Smooth muscle cell (in vitro differentiated cells): ENCODE results near the gene ARL17A. TPM values are rescaled to one million over a fixed set of nuclear protein-coding genes. Genes with fewer than 3 reads are reported as not detected.
A peak's percentile ranks its signal among the peaks of the same experiment; 100 is the strongest.
"Not testable (repeated sequence)": the region's sequence is repeated elsewhere in the genome, so short reads cannot be mapped to it uniquely, and the experiment has no call there.

Source experiments
- DNase-seq: peaks from one replicate; lab custom pipeline; 2025; ENCODE audit not compliant: unreplicated experiment; lab: John Stamatoyannopoulos, UW
- H2AFZ ChIP-seq: fragments of 200-600 bp; sonication (generic); 2 replicates; pipeline ENCODE4 v1.6.0; 2016; ENCODE audit warnings: antibody characterized with exemption, low read depth, mild to moderate bottlenecking
- H3F3A ChIP-seq: fragments of 200-600 bp; sonication (generic); 2 replicates; pipeline ENCODE4 v1.6.0; 2017; ENCODE audit warnings: antibody characterized with exemption, low read depth
- H3K27ac ChIP-seq: fragments of 200-600 bp; sonication (generic); 2 replicates; pipeline ENCODE4 v1.5.1; 2016; ENCODE audit warnings: low read depth, mild to moderate bottlenecking
- H3K27me3 ChIP-seq: fragments of 200-600 bp; sonication (generic); 2 replicates; pipeline ENCODE4 v1.6.1; 2016; ENCODE audit warnings: low read depth, mild to moderate bottlenecking
- H3K36me3 ChIP-seq: fragments of 200-600 bp; sonication (generic); 2 replicates; pipeline ENCODE4 v1.5.1; 2016; ENCODE audit warnings: low read depth
- H3K4me1 ChIP-seq: fragments of 200-600 bp; sonication (generic); 2 replicates; pipeline ENCODE4 v1.5.1; 2016; ENCODE audit warnings: low read depth
- H3K4me2 ChIP-seq: fragments of 200-600 bp; sonication (generic); 2 replicates; pipeline ENCODE4 v1.6.0; 2016; ENCODE audit warnings: mild to moderate bottlenecking
- H3K4me3 ChIP-seq: fragments of 200-600 bp; sonication (generic); 2 replicates; pipeline ENCODE4 v1.5.1; 2016; ENCODE audit warnings: mild to moderate bottlenecking
- H3K79me2 ChIP-seq: fragments of 200-600 bp; sonication (generic); 2 replicates; pipeline ENCODE4 v1.6.0; 2016; ENCODE audit warnings: low read depth, mild to moderate bottlenecking
- H3K9ac ChIP-seq: fragments of 200-600 bp; sonication (generic); 2 replicates; pipeline ENCODE4 v1.6.0; 2016; ENCODE audit warnings: low read depth
- H3K9me3 ChIP-seq: fragments of 200-600 bp; sonication (generic); replicated peaks from 2 replicates; pipeline ENCODE4 v1.5.1; 2016; ENCODE audit warnings: low read depth
- H4K20me1 ChIP-seq: fragments of 200-600 bp; sonication (generic); 2 replicates; pipeline ENCODE4 v1.6.0; 2016; ENCODE audit warnings: low read depth
- WGBS: methylation state at CpG from one replicate; pipeline ENCODE4 v1.1.7; 2016; ENCODE audit warnings: low lambda C conversion rate; 5-methylcytosine and 5-hydroxymethylcytosine counted together
- polyA plus RNA-seq: library from polyadenylated mRNA; unstranded; fragments of >200 nt; fragmentation: Nextera tagmentation; extraction: Ambion mirVana; gene quantifications from 2 replicates; pipeline ENCODE4 v1.2.1, GENCODE V29; 2016
- total RNA-seq: library from RNA; depleted of rRNA; stranded (reverse); fragments of >200 nt; gene quantifications from 2 replicates; pipeline ENCODE4 v1.2.3, GENCODE V29; 2014

ARL17A gene
- total and polyA plus RNA-seq, 2 experiments from 2014 or later, result 2.6 to 14.5 TPM

DNA sequence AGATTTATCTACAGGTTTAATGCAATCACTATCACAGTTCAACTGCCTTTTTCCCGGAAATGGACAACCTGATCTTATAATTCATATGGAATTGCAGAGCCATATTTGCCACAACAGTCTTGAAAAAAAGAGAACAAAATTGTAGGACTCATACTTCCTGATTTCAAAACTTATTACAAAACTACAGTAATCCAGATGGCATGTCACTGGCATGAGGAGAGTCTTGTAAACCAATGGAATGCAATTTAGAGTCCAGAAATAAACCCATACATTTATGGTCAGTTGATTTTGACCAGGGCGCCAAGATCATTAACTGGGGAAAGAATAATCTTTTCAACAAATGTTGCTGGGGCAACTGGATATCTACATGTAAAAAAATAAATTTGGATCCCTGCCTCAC lies 31.8 kb upstream of the ARL17A start:
- WGBS, result 73% methylated on average over 1 of the region's 2 CpGs
- DNase-seq, H3K27ac ChIP-seq, H3K4me1 ChIP-seq, H3K27me3 ChIP-seq, H3K9me3 ChIP-seq, H3K9ac ChIP-seq, H3K79me2 ChIP-seq, H3K4me2 ChIP-seq, H3F3A ChIP-seq, H4K20me1 ChIP-seq, H2AFZ ChIP-seq, H3K36me3 ChIP-seq, H3K4me3 ChIP-seq: not testable (repeated sequence)

- H3K36me3 ChIP-seq, H4K20me1 ChIP-seq, H3K27me3 ChIP-seq, H3K9me3 ChIP-seq, H3K9ac ChIP-seq, H3K4me1 ChIP-seq, H3K4me3 ChIP-seq, H2AFZ ChIP-seq, H3K27ac ChIP-seq, H3F3A ChIP-seq, H3K79me2 ChIP-seq, H3K4me2 ChIP-seq, DNase-seq: not testable (repeated sequence)
Observed at GRCh38 chr17:46603125-46603524, 23.6 kb upstream of the ARL17A start.

DNA sequence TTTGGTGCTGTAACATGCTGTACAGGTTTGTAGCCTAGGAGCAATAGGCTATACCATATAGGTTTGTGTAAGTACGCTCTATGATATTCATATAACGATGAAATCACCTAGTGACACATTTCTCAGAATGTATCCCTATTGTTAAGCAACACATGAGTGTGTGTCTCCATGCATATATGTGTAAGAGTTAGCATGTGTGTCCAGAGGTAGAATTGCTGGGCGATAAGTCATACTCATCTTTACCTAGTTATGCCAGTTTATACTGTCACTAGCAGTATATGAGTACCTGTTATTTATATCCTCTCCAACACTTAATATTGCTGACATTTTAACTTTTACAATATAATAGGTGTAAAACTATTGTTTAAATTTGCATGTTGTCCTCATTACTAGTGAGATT lies 21.3 kb upstream of the ARL17A start:
- H3K27me3 ChIP-seq, H3F3A ChIP-seq, H3K4me2 ChIP-seq, H3K79me2 ChIP-seq, H3K36me3 ChIP-seq, H3K9me3 ChIP-seq, H3K9ac ChIP-seq, H3K4me3 ChIP-seq, DNase-seq, H3K27ac ChIP-seq, H4K20me1 ChIP-seq, H3K4me1 ChIP-seq, H2AFZ ChIP-seq: not testable (repeated sequence)
- WGBS, result no CpG with 5 or more reads among the region's 3 CpGs

DNA sequence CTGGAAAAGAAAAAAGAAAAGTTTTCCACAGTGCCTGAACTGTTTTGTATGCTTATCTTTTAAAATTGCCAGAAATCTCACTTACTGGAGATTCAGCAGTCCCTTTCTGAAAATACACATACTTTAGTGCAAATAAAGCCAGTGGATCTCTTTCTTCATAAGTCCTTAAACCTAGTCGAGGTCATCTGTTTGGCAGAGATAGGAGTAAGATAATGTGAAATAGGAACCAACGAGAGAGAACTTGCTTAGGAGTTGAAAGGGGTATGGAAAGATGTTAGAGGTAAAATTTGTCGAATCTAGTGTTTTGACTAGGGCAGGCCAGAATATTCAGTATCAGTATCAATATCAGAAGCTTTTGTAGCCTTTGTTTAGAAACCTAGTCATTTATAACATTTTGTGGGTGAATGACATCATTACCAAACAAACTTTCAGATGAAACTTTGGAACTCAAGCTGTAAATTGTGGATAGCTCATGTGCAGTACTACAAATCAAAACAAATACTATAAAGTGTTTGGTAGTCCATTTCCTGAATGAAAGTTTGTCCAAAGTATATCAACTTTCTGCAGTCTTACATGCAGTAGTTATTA lies 18.9 kb upstream of the ARL17A start:
- H3K27ac ChIP-seq, H3K4me1 ChIP-seq, H3K9ac ChIP-seq, H2AFZ ChIP-seq, H3K79me2 ChIP-seq, H3K9me3 ChIP-seq, DNase-seq, H3F3A ChIP-seq, H4K20me1 ChIP-seq, H3K36me3 ChIP-seq, H3K27me3 ChIP-seq, H3K4me2 ChIP-seq, H3K4me3 ChIP-seq: not testable (repeated sequence)
- 57% methylated on average over 3 of the region's 3 CpGs for WGBS

- not testable (repeated sequence) for H3K27ac ChIP-seq, H3K9ac ChIP-seq, H2AFZ ChIP-seq, H3K4me1 ChIP-seq, DNase-seq, H3K4me3 ChIP-seq, H3K79me2 ChIP-seq, H3K36me3 ChIP-seq, H3F3A ChIP-seq, H3K9me3 ChIP-seq, H3K27me3 ChIP-seq, H4K20me1 ChIP-seq, H3K4me2 ChIP-seq
- no CpG with 5 or more reads among the region's 7 CpGs for WGBS
Observed at GRCh38 chr17:46591332-46591731, 11.8 kb upstream of the ARL17A start.

GRCh38 chr17:46590157-46591146 lies 11.0 kb upstream of the ARL17A start, which contains the start of gene NSF:
Gene NSF (plus strand): TSS chr17:46590669. CDS start chr17:46590776, 107 bp downstream.
- WGBS, result no CpG with 5 or more reads among the region's 95 CpGs
- H3K27me3 ChIP-seq, result not testable (repeated sequence)

GRCh38 chr17:46585444-46585843 lies 6.0 kb upstream of the ARL17A start:
- DNase-seq, H2AFZ ChIP-seq, H3K9ac ChIP-seq, H3K4me1 ChIP-seq, H3K9me3 ChIP-seq, H3K79me2 ChIP-seq, H4K20me1 ChIP-seq, H3K4me2 ChIP-seq, H3K27me3 ChIP-seq, H3K4me3 ChIP-seq, H3K36me3 ChIP-seq, H3K27ac ChIP-seq, H3F3A ChIP-seq: not testable (repeated sequence)
- WGBS, result no CpG with 5 or more reads among the region's 3 CpGs

More at GRCh38 chr17:46590157-46591146, 11.0 kb upstream of the ARL17A start, which contains the start of gene NSF:
- H3F3A ChIP-seq, H3K27ac ChIP-seq, H3K9me3 ChIP-seq, H4K20me1 ChIP-seq, H3K4me1 ChIP-seq, H3K4me3 ChIP-seq, H3K9ac ChIP-seq, H2AFZ ChIP-seq, H3K79me2 ChIP-seq, H3K4me2 ChIP-seq, H3K36me3 ChIP-seq, DNase-seq: not testable (repeated sequence)

DNA sequence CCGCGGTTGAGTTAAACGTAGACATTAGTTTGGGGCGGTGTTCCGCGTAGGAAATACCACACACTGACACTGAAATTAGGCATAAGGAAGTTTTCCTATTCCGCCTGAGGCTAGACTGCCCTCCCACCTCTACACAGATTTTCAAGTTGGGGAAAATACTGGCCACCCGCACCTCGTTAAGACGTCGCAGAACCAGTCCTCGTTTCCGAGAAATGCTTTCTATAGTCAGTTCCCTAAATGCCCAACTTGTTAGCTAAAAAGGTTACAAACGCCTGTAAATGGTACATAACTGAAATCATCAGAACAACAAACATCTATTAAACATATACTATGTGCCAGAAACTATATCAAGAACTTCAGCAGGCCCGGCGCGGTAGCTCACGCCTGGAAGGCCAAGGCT lies 591 bp upstream of the ARL17A start:
- not testable (repeated sequence) for H3K27me3 ChIP-seq, H3K27ac ChIP-seq, H3K36me3 ChIP-seq, H2AFZ ChIP-seq, H3K9me3 ChIP-seq, DNase-seq, H3K4me1 ChIP-seq, H4K20me1 ChIP-seq, H3K79me2 ChIP-seq, H3F3A ChIP-seq, H3K9ac ChIP-seq, H3K4me2 ChIP-seq
- peak overlapping the region; percentile 32 for H3K4me3 ChIP-seq
- 31% methylated on average over 11 of the region's 18 CpGs for WGBS
